H9 (cell line): ENCODE results near the gene PISD. TPM values are rescaled to one million over a fixed set of nuclear protein-coding genes. Genes with fewer than 3 reads are reported as not detected.

Source experiments
- DNase-seq: peaks from one replicate; pipeline ENCODE4 v3.0.0-alpha.2; 2017
- H2AFZ ChIP-seq: one replicate; pipeline ENCODE4 v1.6.1; 2013; ENCODE audit warnings: mild to moderate bottlenecking, low read length, control low read depth, moderate library complexity
- H2AK5ac ChIP-seq: 2 replicates; pipeline ENCODE4 v1.6.1; 2013; ENCODE audit warnings: low read length, control low read depth, mixed read lengths; ENCODE audit not compliant: insufficient read length
- H2BK120ac ChIP-seq: one replicate; pipeline ENCODE4 v1.6.1; 2013; ENCODE audit warnings: low read depth, mild to moderate bottlenecking, low read length, control low read depth, inconsistent platforms; ENCODE audit not compliant: poor library complexity, severe bottlenecking
- H2BK12ac ChIP-seq: 2 replicates; pipeline ENCODE4 v1.6.1; 2013; ENCODE audit warnings: low read length, control low read depth, mixed read lengths, low read depth; ENCODE audit not compliant: insufficient read length
- H2BK15ac ChIP-seq: 2 replicates; pipeline ENCODE4 v1.6.1; 2013; ENCODE audit warnings: low read depth, low read length, control low read depth
- H2BK20ac ChIP-seq: one replicate; pipeline ENCODE4 v1.6.1; 2013; ENCODE audit warnings: low read depth, mild to moderate bottlenecking, low read length, control low read depth, inconsistent platforms; ENCODE audit not compliant: poor library complexity, severe bottlenecking
- H2BK5ac ChIP-seq: 2 replicates; pipeline ENCODE4 v1.6.1; 2013; ENCODE audit warnings: low read length, control low read depth, mixed read lengths; ENCODE audit not compliant: insufficient read length
- H3K14ac ChIP-seq: 2 replicates; pipeline ENCODE4 v1.6.1; 2013; ENCODE audit warnings: low read length, control low read depth; ENCODE audit not compliant: insufficient read depth
- H3K18ac ChIP-seq: 2 replicates; pipeline ENCODE4 v1.6.1; 2013; ENCODE audit warnings: low read depth, mild to moderate bottlenecking, mixed read lengths, low read length, control low read depth; ENCODE audit not compliant: insufficient read length
- H3K23ac ChIP-seq: 2 replicates; pipeline ENCODE4 v1.6.1; 2013; ENCODE audit warnings: low read length, control low read depth, mixed read lengths, low read depth; ENCODE audit not compliant: insufficient read length
- H3K23me2 ChIP-seq: 2 replicates; pipeline ENCODE4 v1.6.1; 2013; ENCODE audit warnings: low read depth, mild to moderate bottlenecking, mixed read lengths, low read length, control low read depth; ENCODE audit not compliant: insufficient read length, poor library complexity, severe bottlenecking
- H3K27ac ChIP-seq: 2 replicates; pipeline ENCODE4 v1.5.1; 2013; ENCODE audit warnings: low read length, control low read depth, mixed read lengths, low read depth; ENCODE audit not compliant: insufficient read length
- H3K27me3 ChIP-seq: 2 replicates; pipeline ENCODE4 v1.6.1; 2013; ENCODE audit warnings: low read length, control low read depth, inconsistent platforms; ENCODE audit not compliant: insufficient read depth
- H3K4ac ChIP-seq: 2 replicates; pipeline ENCODE4 v1.6.1; 2013; ENCODE audit warnings: low read depth, mild to moderate bottlenecking, control low read depth, inconsistent platforms, low read length, moderate library complexity
- H3K4me1 ChIP-seq: 2 replicates; pipeline ENCODE4 v1.6.1; 2013; ENCODE audit warnings: low read length, control low read depth, inconsistent platforms; ENCODE audit not compliant: insufficient read depth
- H3K4me2 ChIP-seq: 2 replicates; pipeline ENCODE4 v1.6.1; 2013; ENCODE audit warnings: low read length, control low read depth, mixed read lengths; ENCODE audit not compliant: insufficient read length, insufficient read depth
- H3K56ac ChIP-seq: 2 replicates; pipeline ENCODE4 v1.6.1; 2013; ENCODE audit warnings: low read depth, mild to moderate bottlenecking, mixed read lengths, low read length, control low read depth; ENCODE audit not compliant: insufficient read length
- H3K79me1 ChIP-seq: 2 replicates; pipeline ENCODE4 v1.6.1; 2013; ENCODE audit warnings: low read depth, mild to moderate bottlenecking, moderate library complexity, low read length, control low read depth, inconsistent platforms; ENCODE audit not compliant: insufficient read depth, poor library complexity, severe bottlenecking
- H3K79me2 ChIP-seq: 2 replicates; pipeline ENCODE4 v1.6.1; 2013; ENCODE audit warnings: low read length, control low read depth, inconsistent platforms; ENCODE audit not compliant: insufficient read depth
- H3K9ac ChIP-seq: 2 replicates; pipeline ENCODE4 v1.6.1; 2013; ENCODE audit warnings: low read length, control low read depth, mixed read lengths; ENCODE audit not compliant: insufficient read length; ENCODE audit errors: extremely low read depth
- H3K9me3 ChIP-seq: one replicate; pipeline ENCODE4 v1.6.1; 2013; ENCODE audit warnings: low read depth, low read length, inconsistent platforms; ENCODE audit not compliant: control insufficient read depth
- H3T11ph ChIP-seq: one replicate; pipeline ENCODE4 v1.6.1; 2013; ENCODE audit warnings: mild to moderate bottlenecking, low read length, control low read depth, inconsistent platforms
- H4K20me1 ChIP-seq: one replicate; pipeline ENCODE4 v1.6.1; 2013; ENCODE audit not compliant: control insufficient read depth, insufficient read length, insufficient read depth
- H4K5ac ChIP-seq: 2 replicates; pipeline ENCODE4 v1.6.1; 2013; ENCODE audit warnings: low read depth, mild to moderate bottlenecking, mixed read lengths, low read length, control low read depth; ENCODE audit not compliant: insufficient read length
- H4K8ac ChIP-seq: replicated peaks from 2 replicates; pipeline ENCODE4 v1.6.1; 2013; ENCODE audit warnings: low read length, control low read depth, mixed read lengths, low read depth; ENCODE audit not compliant: insufficient read length
- H4K91ac ChIP-seq: 2 replicates; pipeline ENCODE4 v1.6.1; 2013; ENCODE audit warnings: low read depth, mild to moderate bottlenecking, moderate library complexity, mixed read lengths, low read length, control low read depth; ENCODE audit not compliant: insufficient read length
- H3K27ac Mint-ChIP-seq, 3 experiments: 2 replicates in 2 of 3; 3 replicates in 1 of 3; pipeline ENCODE4 v1.8.0; 2020 to 2021; ENCODE audit warnings: mixed read lengths in 3 of 3, mild to moderate bottlenecking in 1 of 3, moderate library complexity in 1 of 3
- H3K27me3 Mint-ChIP-seq: 2 replicates; pipeline ENCODE4 v1.8.0; 2021; ENCODE audit warnings: low read depth, mild to moderate bottlenecking, moderate library complexity, mixed read lengths
- H3K36me3 Mint-ChIP-seq, 3 experiments: 2 replicates in 2 of 3; 3 replicates in 1 of 3; pipeline ENCODE4 v1.8.0; 2020 to 2021; ENCODE audit warnings: low read depth in 3 of 3, mixed read lengths in 3 of 3; ENCODE audit not compliant: insufficient read depth in 1 of 3
- H3K4me1 Mint-ChIP-seq, 2 experiments: 2 replicates each; pipeline ENCODE4 v1.8.0; 2020; ENCODE audit warnings: mixed read lengths in 2 of 2
- H3K4me3 Mint-ChIP-seq, 2 experiments: 2 replicates in 1 of 2; 3 replicates in 1 of 2; pipeline ENCODE4 v1.8.0; 2020 to 2021; ENCODE audit warnings: mild to moderate bottlenecking in 2 of 2, mixed read lengths in 2 of 2, moderate library complexity in 1 of 2
- H3K9me3 Mint-ChIP-seq, 2 experiments: 2 replicates in 1 of 2; 3 replicates in 1 of 2; pipeline ENCODE4 v1.8.0; 2020; ENCODE audit warnings: mild to moderate bottlenecking in 2 of 2, mixed read lengths in 2 of 2, moderate library complexity in 1 of 2
- CTCF ChIP-seq: fragments of 200-600 bp; sonication (generic); conservative IDR thresholded peaks from 3 replicates; pipeline ENCODE4 v1.8.0; 2021; ENCODE audit warnings: antibody characterized with exemption, mild to moderate bottlenecking
- WGBS: extraction: QIAGEN DNeasy Blood & Tissue Kit; methylation state at CpG from one replicate; pipeline ENCODE4 v1.1.7; 2013; ENCODE audit warnings: missing lambda C conversion rate, low lambda C conversion rate, mixed read lengths; ENCODE audit not compliant: insufficient read length; ENCODE audit errors: extremely low coverage; 5-methylcytosine and 5-hydroxymethylcytosine counted together
- total RNA-seq: library from RNA; stranded (reverse); gene quantifications from 2 replicates; pipeline ENCODE4 v1.2.1, GENCODE V29; 2021

The PISD gene
- total RNA-seq, 1 experiment from 2014 or later, result 62.0 TPM

- peak overlapping the region; percentile 77 to 83 (median 82); a peak in 6 of 7 replicates for H3K27ac Mint-ChIP-seq
Observed at GRCh38 chr22:31626427-31627150, 35.4 kb downstream of the PISD start.

More at GRCh38 chr22:31626427-31627150, 35.4 kb downstream of the PISD start:
- Histone ChIP-seq H3K27ac (no peak overlapping the region), H2BK120ac (no peak overlapping the region), H3K14ac (no peak overlapping the region; the same call in 1 of the 2 replicates), H3K56ac (no peak overlapping the region), H2BK12ac (no peak overlapping the region), H3K23ac (no peak overlapping the region), H2AFZ (no peak overlapping the region), H2AK5ac (no peak overlapping the region), H3K4me1 (no peaks in the 10 kb centered on the region; the same call in 1 of the 2 replicates), H3K23me2 (peaks cover 7% of the 10 kb centered on the region), H3K4me2 (no peak overlapping the region), H3K9me3 (no peaks in the 10 kb centered on the region), H3T11ph (no peak overlapping the region), H3K4ac (no peak overlapping the region), H3K9ac (no peak overlapping the region), H4K5ac (no peak overlapping the region), H3K79me2 (peaks cover 8% of the 10 kb centered on the region; the same call in 1 of the 2 replicates), H4K91ac (no peak overlapping the region), H2BK5ac (no peak overlapping the region), H3K18ac (no peak overlapping the region), H3K79me1 (peaks cover 5% of the 10 kb centered on the region), H4K20me1 (peaks cover 6% of the 10 kb centered on the region), H2BK15ac (no peak overlapping the region), H4K8ac (no peak overlapping the region), H3K27me3 (no peaks in the 10 kb centered on the region), H2BK20ac (no peak overlapping the region)
- Mint-ChIP-seq H3K4me3 (peak overlapping the region; percentile 8 to 44; a peak in 2 of 5 replicates), H3K36me3 (peaks cover 0 to 9% (median 0%) of the 10 kb centered on the region in 3 experiments; a peak in 3 of 7 replicates), H3K9me3 (no peaks in the 10 kb centered on the region; a peak in 1 of 5 replicates), H3K4me1 (peaks cover 34 to 36% of the 10 kb centered on the region in 2 experiments), H3K27me3 (no peaks in the 10 kb centered on the region; the same call in 1 of the 2 replicates)
- peak; percentile 24 for DNase-seq
- WGBS, result no CpG with 5 or more reads among the region's 15 CpGs
- TF ChIP-seq CTCF, result no peak
